HG03097 (cell line): ENCODE measurements around the gene PPP4R2.

ENCODE experiments used
- ATAC-seq: cut with Tn5 transposase; IDR thresholded peaks from one replicate; pipeline ENCODE4 v1.9.1; 2021; ENCODE audit not compliant: unreplicated experiment, low FRiP score

Gene PPP4R2

GRCh38 chr3:72996473-72997333 is at the start of gene PPP4R2:
Gene PPP4R2, plus strand, starts transcription at chr3:72996811. Its CDS starts 227 bp downstream, at chr3:72997038.
- ATAC-seq, result peak; percentile 90

- ATAC-seq, result no peak
These were observed 48.7 kb upstream of the PPP4R2 start for GRCh38 chr3:72947715-72948490.

DNA sequence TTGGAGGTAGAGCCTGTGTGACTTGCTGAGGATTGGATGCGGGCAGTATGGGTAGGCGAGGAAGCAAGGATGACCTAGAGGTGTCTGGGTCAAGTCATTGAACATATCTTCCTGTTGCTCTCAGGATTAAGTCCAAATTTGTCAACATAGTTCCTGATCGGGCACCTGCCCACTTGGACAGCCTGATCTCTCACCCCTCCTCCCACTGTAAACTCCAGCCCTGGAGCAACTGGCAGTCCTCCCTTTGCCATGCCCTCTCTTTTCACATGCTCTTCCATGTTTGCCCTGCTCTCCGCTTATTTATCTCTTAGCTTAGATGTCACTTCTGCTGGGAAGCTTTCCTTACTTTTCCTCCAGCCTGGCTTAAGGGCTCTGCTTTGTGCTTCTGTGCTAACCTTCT is 47.6 kb upstream of the PPP4R2 start:
- ATAC-seq, result no peak

GRCh38 chr3:72950372-72950771 is 46.2 kb upstream of the PPP4R2 start:
- ATAC-seq, result no peak

DNA sequence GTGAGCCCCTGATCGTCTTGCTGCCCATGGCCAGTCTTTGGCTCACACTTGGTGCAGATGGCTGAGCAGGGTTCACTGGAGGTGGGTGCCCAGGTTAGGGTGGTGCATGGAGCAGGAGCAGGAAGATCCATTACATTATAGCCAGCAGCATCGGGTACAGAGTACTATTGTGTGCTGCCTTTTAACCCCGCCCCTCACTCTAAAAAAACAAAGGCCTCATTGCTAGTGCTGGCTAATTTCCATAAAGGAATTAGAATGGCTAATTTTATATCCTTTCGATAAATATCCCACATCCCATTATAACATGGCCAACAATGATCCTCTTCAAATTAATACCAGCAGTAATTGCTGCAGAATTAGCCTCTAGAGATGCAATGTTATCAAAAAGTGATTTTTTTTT is 45.8 kb upstream of the PPP4R2 start:
- ATAC-seq, result no peak

- no peak for ATAC-seq
These were observed 45.3 kb upstream of the PPP4R2 start for GRCh38 chr3:72951259-72951722.

- no peak for ATAC-seq
These were observed 43.2 kb upstream of the PPP4R2 start for GRCh38 chr3:72953325-72953956.

GRCh38 chr3:72957297-72957696 is 39.3 kb upstream of the PPP4R2 start:
- ATAC-seq, result no peak

- ATAC-seq, result no peak
These were observed 37.3 kb upstream of the PPP4R2 start for GRCh38 chr3:72959336-72959735.

DNA sequence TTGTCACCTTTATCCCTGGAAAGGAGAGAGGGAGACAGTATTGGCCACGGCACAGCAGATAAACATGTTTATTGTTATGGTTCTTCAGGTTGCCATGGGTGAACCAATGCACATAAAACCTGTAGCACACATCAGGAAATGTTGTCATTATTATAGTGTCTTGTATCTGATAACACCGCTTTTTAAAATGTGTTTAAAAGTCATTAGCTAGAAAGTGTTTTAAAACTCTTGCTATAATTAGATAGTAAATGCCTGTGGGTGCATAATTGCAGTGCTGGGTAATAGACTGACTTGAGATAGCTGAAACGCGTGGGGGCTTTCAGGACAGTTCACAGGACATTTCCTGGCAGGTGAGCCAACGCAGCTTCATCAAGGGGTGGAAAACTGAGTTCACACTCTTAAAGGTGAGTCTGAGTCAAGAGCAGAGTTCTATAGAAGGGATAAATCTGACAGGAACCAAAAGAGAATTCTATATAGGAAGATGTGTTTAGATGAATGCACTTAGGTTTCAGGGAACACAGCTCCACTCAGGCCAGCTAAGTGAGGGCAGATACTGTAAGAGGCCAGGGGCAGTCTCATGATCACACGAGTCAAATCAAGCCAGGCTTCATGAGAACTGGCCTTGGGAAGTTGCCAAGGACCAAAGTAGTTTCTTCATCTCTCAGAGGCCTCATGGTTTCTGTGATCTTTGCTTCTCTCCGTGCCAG is 35.6 kb upstream of the PPP4R2 start:
- ATAC-seq, result no peak

DNA sequence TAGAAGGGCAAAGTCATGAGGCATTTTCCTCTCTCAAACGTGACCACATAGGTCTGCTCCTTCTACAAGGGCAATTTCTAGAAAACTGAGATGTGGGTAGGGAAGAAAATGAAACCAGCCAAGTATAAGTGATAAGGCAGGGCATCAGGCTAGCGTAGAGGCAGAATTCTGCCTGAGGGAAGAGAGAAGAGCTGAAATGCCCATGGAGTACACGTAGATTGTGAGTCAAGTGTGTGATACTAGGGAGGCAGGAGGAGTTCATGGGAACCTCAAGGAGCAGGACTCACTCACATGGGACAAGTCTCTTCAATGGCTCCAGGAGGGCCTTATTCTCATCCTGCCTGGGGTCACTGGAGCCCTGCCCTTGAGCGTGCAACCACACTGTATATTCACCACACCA is 34.9 kb upstream of the PPP4R2 start:
- no peak for ATAC-seq

- no peak for ATAC-seq
These were observed 34.3 kb upstream of the PPP4R2 start for GRCh38 chr3:72962317-72962716.

GRCh38 chr3:72964633-72965032 is 32.0 kb upstream of the PPP4R2 start:
- no peak for ATAC-seq

DNA sequence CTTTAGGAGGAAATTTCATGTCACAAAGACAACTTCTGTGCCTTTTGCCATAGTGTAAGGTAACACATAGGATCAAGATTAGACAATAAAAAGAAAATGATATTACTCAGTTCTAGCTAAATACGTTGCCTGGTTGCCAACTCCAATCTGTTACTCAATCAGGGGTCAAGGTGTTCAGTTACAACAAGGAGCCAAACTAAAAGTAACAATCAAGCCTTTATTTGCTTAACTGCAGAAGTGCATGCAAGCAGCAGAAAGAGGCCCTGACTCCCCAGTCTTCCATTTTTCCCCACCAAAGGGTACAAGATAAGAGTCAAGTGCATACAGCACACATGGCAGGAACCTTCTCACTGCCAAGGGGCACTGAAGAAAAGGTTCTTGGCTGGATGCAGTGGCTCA is 28.3 kb upstream of the PPP4R2 start:
- no peak for ATAC-seq

- ATAC-seq, result no peak
These were observed 26.8 kb upstream of the PPP4R2 start for GRCh38 chr3:72969766-72970165.

GRCh38 chr3:72970942-72971341 is 25.7 kb upstream of the PPP4R2 start:
- no peak for ATAC-seq

GRCh38 chr3:72972706-72973030 is 23.9 kb upstream of the PPP4R2 start:
- no peak for ATAC-seq

- ATAC-seq, result no peak
These were observed 23.4 kb upstream of the PPP4R2 start for GRCh38 chr3:72973031-72973723.

DNA sequence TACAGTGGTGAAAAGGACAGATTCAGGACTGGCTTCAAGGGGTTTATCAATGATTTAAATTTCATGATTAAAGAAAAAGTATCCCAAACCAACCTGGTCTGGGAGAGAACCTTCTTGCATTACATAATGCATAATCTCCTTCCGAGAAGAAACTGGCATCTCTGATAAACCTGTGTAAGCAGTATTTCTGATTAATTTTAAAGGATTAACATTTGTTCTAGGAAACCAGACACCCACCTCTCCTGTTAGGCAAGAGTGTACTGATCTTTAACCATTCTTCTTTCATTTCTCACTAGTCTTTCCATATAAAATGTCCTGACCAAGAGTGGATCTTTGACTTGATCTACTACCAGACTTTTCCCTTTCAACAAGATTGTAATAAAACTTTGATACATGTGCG is 22.8 kb upstream of the PPP4R2 start:
- ATAC-seq, result no peak

DNA sequence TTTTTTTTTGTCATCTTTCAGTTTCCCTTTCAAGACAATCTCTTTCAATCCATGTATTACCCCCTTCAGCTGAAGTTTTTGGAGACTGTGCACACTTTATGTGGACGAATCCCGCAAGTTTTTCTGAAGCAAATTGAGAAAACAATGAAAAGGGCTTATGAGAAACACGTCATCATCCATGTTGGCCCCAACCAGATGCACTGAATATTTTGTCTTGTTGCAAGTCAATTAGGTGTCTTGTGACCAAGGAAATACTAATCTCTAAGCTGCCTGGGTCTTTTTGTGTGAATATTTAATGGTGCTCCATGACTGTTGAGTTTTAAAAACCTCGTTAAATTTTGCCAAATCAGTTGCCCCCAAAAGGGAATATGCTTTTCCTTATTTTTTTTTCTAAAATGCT is 21.7 kb upstream of the PPP4R2 start:
- ATAC-seq, result no peak
